Activated T-helper 1 cell treated with Interleukin-2 at 50 U/mL for 16 hours (primary cell): Measurements from ENCODE around the gene RTL1.

Source experiments
- DNase-seq: peaks from one replicate; pipeline ENCODE4 v3.0.0-alpha.2; 2020; ENCODE audit warnings: low read depth

Gene RTL1

GRCh38 chr14:100898935-100899883 is 4.3 kb downstream of the RTL1 start:
- no peak for DNase-seq

GRCh38 chr14:100898465-100898864 is 5.1 kb downstream of the RTL1 start:
- DNase-seq: no peak

DNA sequence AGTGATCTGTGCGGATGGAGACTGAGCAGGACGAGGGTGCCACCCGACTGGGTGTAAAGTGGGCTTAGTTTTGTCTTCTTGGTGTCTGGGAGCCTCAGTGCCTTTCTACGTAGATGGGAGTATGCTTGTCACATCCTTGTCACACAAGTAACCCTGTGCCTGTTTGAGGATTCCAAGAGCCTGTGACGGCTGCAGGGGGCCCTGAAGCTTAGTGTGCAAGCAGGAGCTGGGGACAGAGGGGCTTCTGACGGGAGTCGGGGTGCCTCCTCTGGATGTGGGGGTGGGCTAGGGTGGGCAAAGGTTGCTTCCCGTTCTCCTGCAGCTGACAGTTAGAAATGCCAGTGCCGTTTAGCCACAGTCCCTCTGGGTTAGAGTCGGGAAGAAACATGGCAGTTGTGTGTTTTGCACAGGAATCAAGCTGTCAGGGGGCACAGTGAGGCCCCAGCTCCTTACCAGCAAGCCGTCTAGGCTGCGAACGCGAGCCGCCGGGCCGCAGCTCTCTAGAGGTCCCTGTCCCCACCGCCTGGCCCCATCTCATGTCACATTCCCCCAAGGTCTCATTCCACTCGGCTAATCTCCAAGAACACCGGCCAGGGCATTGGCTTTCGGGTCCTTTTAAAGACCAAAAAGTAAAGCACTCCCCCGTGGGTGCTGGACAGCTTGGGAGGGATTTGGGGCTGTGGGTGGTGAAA is 7.0 kb downstream of the RTL1 start:
- DNase-seq: no peak

GRCh38 chr14:100895411-100895810 is 8.1 kb downstream of the RTL1 start:
- DNase-seq: no peak

DNA sequence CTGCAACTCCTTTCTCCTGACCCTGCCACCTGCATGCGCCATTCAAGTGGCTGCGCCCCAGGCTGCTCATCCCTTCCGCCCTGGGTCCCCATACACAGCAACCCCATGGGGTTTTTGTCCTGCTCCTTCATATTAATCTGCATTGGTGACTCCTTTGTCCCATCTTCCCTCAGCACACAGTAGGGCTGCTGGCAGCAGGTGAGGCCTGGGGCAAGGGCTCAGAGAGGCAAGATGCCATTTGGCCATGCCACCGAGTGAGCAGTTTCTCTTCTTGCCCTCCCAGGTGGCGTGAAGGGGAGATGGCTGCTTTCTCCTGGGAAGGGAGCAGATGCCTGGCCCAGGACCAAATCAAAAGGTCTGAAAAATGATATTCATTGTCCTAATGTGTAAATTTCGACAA is 9.1 kb downstream of the RTL1 start:
- no peak for DNase-seq

- no peak for DNase-seq
These were observed 9.8 kb downstream of the RTL1 start for GRCh38 chr14:100893760-100894159.

GRCh38 chr14:100893228-100893601 is 10.3 kb downstream of the RTL1 start:
- DNase-seq: no peak

DNA sequence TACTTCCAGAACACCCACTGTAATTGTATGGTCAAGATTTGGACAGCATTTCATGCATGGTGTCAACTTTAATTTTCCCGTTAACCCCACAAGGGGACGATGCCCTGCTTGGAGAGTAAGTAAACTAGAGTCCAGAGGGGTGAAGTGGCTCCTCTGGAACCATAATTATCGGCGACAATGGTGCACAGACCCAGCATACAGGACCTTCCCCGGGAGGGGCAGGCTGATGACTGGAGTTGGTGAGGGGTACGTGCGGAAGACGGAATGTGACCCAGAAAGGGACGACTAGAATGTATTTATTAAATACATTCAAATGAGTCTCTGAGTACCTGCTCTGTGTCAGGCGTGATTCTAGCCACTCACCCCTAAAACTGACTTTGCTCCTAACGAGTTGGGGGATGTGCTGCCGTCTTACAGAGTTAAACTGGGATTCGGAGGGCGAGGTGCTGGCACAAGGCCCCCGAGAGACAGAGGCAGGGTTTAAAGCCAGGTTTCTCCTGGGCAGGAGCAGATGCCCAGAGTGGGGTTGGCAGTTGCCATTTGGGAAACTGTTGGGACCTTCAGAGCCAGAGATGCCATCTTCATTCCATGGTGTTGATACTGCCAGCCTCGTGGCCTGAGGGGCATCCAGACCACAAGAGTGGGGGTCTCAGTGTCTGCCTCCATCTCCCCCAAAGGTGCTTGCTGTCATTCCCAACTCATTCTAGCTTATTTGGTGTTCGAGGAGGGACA is 10.9 kb downstream of the RTL1 start:
- DNase-seq: no peak

DNA sequence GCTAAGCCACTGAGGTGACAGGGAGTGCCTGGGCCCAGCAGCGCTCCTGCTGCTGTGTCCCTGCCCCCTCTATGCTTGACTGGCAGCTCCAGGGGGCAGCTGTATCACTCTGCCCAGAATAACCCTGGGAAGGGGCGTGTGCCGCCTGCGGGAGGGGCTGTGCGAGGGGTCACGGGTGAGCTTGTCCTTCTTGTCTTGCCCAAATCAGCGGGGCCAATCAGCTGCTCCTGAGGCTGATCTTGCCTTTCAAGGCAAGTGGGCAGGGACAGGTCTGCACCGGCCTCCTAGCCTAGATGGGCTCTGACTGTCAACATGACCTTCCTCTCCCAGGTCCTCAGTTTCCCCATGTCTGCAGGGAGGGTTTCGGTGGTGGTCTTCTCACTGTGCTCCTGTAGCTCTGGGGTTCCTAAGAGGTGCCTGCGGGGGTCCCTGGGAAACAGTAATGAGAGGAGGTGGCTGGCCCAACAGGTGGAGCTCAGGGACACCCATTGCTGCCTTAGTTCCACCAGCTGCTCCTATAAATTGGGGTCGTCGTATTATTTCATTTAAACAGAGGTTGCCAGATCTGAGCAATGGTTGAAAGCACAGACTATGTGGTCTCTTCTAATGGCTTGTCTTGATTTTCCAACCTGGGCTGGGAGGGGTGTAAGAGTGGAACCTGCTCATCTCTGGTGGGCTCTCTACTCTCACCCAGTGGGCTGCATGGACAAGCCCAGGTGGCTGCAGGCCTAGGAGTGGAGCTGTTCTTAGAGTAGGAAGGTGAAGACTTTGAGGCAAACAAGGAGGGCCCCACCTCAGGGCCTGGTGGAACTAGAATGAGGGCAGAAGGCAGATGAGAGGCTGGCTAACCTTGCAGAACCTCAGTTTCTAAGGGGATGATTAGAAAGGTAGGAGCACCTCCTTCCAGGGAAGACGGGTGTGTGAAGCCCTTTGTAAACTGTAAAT is 11.7 kb downstream of the RTL1 start:
- no peak for DNase-seq

GRCh38 chr14:100891051-100891450 is 12.5 kb downstream of the RTL1 start:
- DNase-seq: no peak

- no peak for DNase-seq
These were observed 13.3 kb downstream of the RTL1 start for GRCh38 chr14:100890061-100890850.

DNA sequence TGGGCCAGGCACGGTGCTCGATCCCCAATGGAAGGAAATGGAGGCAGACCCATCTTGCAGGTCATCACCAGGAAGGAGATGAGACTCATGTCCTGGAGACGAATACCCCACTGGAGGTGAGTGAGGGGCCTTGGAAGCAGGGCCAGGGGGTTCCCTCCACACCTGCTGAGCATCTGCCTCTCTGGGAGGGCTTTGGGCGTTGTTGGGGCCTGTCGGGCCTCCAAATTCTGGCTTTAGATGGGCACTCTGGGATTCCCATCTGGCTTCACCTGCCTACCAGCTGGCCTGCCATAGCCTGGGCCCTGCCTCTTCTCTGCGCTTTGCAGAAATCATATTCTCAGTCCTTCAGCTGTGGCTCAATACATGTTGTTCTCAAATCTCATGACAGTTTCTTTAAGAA is 13.9 kb downstream of the RTL1 start:
- DNase-seq: no peak

DNA sequence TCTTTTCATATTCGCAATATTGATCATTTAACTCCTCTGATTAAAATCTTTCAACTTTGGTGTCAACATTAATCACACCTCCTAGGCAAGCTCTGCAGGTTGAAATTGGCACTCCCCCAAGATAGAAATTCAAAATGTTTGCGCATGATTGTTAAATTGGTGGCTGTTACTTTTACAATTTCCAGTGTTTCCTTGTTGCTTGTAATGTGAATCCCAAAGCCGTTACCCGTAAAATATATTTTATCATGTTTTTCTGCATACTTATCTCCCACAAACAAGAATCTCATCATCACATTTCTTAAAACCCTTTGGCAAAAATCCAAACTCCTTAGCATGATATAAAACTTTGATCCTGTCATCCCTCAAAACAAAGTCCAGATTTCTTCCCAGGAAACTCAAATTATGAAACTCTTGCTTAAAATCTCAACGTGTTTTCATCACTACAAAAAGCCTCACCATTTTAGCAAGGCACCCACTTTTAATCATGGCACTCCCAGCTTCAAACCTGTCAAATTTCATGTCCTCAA is 14.7 kb downstream of the RTL1 start:
- no peak for DNase-seq

DNA sequence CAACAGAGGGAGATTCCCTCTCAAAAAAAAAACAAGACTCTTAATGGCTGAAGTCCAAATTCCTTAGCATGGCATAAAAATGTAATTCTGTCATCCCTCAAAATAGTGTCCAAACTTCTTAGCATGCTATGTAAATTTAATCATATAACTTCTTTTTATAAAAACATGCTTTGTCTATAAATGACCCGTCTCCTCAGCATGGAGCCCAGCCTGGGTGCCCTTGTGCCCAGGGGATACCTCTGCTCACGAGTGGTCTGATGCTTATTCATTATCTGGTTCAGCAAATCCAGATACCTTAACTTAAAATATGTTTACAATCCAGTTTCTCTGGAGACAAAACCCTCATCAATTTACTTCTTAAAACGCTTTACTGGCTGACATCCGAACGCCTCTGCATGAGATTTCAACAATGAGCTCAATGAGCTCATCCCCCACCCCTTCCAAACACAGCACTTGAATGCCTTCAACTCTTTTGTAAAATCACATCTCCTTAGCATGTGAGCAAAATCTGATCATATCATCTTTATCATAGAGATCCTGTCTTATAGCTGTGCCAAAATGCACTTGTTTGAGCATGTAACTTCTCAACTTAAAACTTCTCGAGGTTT is 15.7 kb downstream of the RTL1 start:
- no peak for DNase-seq

DNA sequence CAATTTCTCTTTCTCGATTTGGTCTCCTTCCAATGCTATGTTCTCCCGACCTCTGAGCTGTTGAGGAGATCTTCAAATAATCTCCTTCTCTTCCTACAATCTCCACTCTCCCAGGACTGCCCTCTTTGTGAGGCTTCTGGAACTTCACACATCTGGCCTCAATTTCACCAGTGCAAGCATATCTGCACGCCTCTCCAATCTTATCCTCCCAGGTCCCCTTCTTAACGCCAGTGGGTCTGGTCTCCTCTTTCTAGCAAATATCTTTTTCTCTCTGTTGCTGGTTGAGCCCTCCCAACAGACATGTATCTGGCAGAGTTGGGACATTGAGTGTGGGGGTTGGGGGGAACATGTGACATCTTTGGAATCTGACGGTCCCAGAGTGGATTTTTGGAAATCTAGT is 17.9 kb downstream of the RTL1 start:
- DNase-seq: no peak

DNA sequence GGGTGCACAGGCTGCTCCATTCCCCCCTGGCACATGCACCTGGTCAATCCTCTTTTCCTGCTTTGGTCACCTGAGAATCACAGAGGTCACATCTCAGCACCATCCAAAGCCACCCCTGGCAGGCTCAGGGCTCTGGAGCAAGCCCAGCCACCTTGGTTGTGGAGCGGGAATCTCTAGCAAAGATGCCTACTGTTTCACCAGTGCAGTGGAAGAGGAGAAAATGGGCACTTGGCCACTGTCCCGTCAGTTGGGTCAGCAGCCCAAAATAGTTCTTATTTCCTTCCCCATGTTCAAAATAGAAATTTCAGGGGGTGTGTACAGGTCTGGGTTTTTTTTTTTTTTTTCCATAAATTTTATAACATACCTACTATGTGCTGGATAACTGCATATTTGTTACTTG is 18.3 kb downstream of the RTL1 start:
- no peak for DNase-seq

DNA sequence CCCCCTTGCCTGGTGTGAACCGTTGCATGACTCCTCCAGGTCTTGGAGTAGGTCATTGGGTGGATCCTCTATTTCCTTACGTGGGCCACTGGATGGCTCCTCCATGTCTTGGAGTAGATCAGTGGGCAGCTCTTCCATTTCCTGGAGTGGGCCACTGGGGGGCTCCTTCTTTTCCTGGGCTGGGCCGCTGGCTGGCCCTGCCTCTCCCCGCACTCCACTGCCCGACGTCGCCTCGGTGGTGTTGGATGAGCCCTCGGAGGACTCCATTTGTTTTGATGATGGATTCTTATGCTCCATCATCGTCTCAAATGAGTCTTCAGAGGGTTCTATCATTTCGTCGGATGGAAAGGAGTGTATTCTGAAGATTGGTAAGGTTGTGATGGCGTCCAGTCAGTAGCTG is 19.1 kb downstream of the RTL1 start:
- no peak for DNase-seq

DNA sequence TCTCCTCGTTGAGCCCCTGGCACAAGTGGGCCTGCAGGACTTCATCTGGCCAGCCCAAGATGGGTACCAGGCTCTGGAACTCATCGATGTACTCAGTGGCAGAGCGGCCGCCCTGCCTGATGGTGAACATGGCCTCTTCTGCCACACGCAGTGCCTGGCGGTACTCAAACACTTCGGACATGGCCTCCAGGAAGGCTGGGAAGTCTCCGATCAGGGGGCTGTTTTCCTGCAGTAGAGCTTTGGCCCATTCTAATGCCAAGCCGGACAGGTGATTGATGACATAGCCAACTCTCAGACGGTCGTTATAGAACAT is 19.8 kb downstream of the RTL1 start:
- no peak for DNase-seq

DNA sequence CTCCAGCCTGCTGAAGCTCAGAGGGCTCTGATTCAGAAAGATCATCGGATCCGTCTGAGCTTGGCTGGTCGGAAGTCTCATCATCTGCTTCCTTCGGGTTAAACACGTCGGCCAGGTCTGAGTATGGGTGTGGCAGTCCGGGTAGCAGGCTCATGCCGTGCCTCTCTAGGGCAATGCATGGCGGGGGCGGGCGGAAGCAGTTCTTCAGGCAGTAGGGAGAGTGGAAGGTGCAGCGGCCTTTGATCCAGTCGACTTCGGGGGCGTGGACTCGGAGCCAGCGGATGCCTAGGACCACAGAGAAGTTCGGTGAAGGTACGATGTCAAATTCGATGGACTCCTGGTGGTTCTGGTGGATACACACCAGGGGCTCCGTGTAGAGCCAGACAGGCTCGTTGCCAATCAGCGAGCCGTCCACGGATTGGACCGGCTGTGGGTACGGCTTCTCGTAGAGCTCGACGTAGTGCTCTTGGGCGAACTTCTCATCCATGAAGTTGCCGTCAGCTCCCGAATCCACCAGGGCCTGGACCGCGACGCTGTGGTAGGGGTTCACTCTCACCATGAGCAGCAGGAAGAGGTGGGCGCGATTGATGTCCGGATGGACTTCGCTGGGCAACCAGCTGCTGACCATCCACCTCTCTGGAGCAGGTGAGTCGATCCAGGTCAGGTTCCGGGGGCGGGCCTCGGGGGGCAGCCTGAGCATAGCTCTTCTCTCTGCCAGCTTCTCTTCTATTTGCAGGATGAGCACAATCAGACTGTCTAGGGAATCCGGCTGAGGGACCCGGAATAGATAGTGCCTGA is 20.3 kb downstream of the RTL1 start:
- no peak for DNase-seq
